GM23338 (cell line): Measurements from ENCODE around the gene BPIFB2. TPM values are rescaled to one million over a fixed set of nuclear protein-coding genes. Genes with fewer than 3 reads are reported as not detected.

Source experiments
- ATAC-seq: fragments of 200-7000 bp; cut with Tn5 transposase; 3 replicates; pipeline ENCODE4 v1.9.1; 2020
- DNase-seq: peaks from one replicate; pipeline ENCODE4 v3.0.0-alpha.2; 2015; ENCODE audit warnings: low spot score
- H2AFZ ChIP-seq: fragments of 200-600 bp; sonication (generic); 2 replicates; pipeline ENCODE4 v1.8.0; 2016; ENCODE audit warnings: antibody characterized with exemption, mild to moderate bottlenecking, moderate library complexity
- H3F3A ChIP-seq: fragments of 200-600 bp; sonication (generic); replicated peaks from 2 replicates; pipeline ENCODE4 v1.8.0; 2017; ENCODE audit warnings: antibody characterized with exemption, mixed run types, low read depth
- H3K27ac ChIP-seq: fragments of 200-600 bp; sonication (generic); 2 replicates; pipeline ENCODE4 v1.6.1; 2016; ENCODE audit warnings: low read depth
- H3K27me3 ChIP-seq: fragments of 200-600 bp; sonication (generic); 2 replicates; pipeline ENCODE4 v1.8.0; 2016; ENCODE audit warnings: mild to moderate bottlenecking, mixed run types, moderate library complexity; ENCODE audit not compliant: insufficient read depth
- H3K36me3 ChIP-seq: fragments of 200-600 bp; sonication (generic); 2 replicates; pipeline ENCODE4 v1.8.0; 2016; ENCODE audit warnings: mild to moderate bottlenecking; ENCODE audit not compliant: insufficient read depth
- H3K4me1 ChIP-seq: fragments of 200-600 bp; sonication (generic); 2 replicates; pipeline ENCODE4 v1.8.0; 2016; ENCODE audit warnings: mild to moderate bottlenecking, moderate library complexity; ENCODE audit not compliant: insufficient read depth
- H3K4me2 ChIP-seq: fragments of 200-600 bp; sonication (generic); 2 replicates; pipeline ENCODE4 v1.7.1; 2017; ENCODE audit warnings: mixed run types
- H3K4me3 ChIP-seq: fragments of 200-600 bp; sonication (generic); 2 replicates; pipeline ENCODE4 v1.6.1; 2016; ENCODE audit warnings: mixed run types
- H3K79me2 ChIP-seq: fragments of 200-600 bp; sonication (generic); replicated peaks from 2 replicates; pipeline ENCODE4 v1.8.0; 2017; ENCODE audit warnings: mild to moderate bottlenecking; ENCODE audit not compliant: insufficient read depth
- H3K9me2 ChIP-seq: fragments of 200-600 bp; sonication (generic); 2 replicates; pipeline ENCODE4 v1.8.0; 2017; ENCODE audit not compliant: insufficient read depth
- H4K20me1 ChIP-seq: fragments of 200-600 bp; sonication (generic); replicated peaks from 2 replicates; pipeline ENCODE4 v1.8.0; 2017; ENCODE audit warnings: mild to moderate bottlenecking; ENCODE audit not compliant: insufficient read depth
- H3K27ac Mint-ChIP-seq: 2 replicates; pipeline ENCODE4 v1.8.0; 2020; ENCODE audit warnings: inconsistent platforms, mild to moderate bottlenecking, moderate library complexity, mixed read lengths
- H3K27me3 Mint-ChIP-seq: 3 replicates; pipeline ENCODE4 v1.8.0; 2022; ENCODE audit warnings: low read depth, mild to moderate bottlenecking, moderate library complexity, mixed read lengths, inconsistent platforms; ENCODE audit not compliant: insufficient read depth, poor library complexity
- H3K36me3 Mint-ChIP-seq: 3 replicates; pipeline ENCODE4 v1.8.0; 2021; ENCODE audit warnings: low read depth, mild to moderate bottlenecking, inconsistent platforms, moderate library complexity, mixed read lengths
- H3K4me1 Mint-ChIP-seq: 3 replicates; pipeline ENCODE4 v1.8.0; 2020; ENCODE audit warnings: mild to moderate bottlenecking, inconsistent platforms, mixed read lengths
- H3K4me3 Mint-ChIP-seq: 3 replicates; pipeline ENCODE4 v1.8.0; 2021; ENCODE audit warnings: moderate library complexity, mild to moderate bottlenecking, inconsistent platforms, mixed read lengths
- H3K9me3 Mint-ChIP-seq: 3 replicates; pipeline ENCODE4 v1.8.0; 2020; ENCODE audit warnings: moderate library complexity, mild to moderate bottlenecking, inconsistent platforms, mixed read lengths
- CREB1 ChIP-seq: fragments of 250-450 bp; sonication (Bioruptor Pico); IDR thresholded peaks from 2 replicates; pipeline ENCODE4 v1.5.0; 2020; ENCODE audit warnings: low read depth, mild to moderate bottlenecking, moderate library complexity
- JUNB ChIP-seq: IDR thresholded peaks from one replicate; pipeline ENCODE4 v1.6.1; 2016; ENCODE audit warnings: antibody characterized with exemption; ENCODE audit not compliant: unreplicated experiment
- POLR2AphosphoS5 ChIP-seq: IDR thresholded peaks from 2 replicates; pipeline ENCODE4 v1.6.1; 2016; ENCODE audit warnings: antibody characterized with exemption, low read depth
- STAT1 ChIP-seq: IDR thresholded peaks from one replicate; pipeline ENCODE4 v1.6.1; 2016; ENCODE audit warnings: antibody characterized with exemption; ENCODE audit not compliant: unreplicated experiment
- ZNF331 ChIP-seq: fragments of 250-450 bp; sonication (Bioruptor Pico); IDR thresholded peaks from 2 replicates; pipeline ENCODE4 v1.5.0; 2020; ENCODE audit warnings: low read depth, mild to moderate bottlenecking, moderate library complexity
- polyA plus RNA-seq: library from polyadenylated mRNA; unstranded; fragments of >200 nt; fragmentation: Nextera tagmentation; extraction: Ambion mirVana; gene quantifications from 2 replicates; pipeline ENCODE4 v1.2.1, GENCODE V29; 2016
- total RNA-seq: library from RNA; depleted of rRNA; stranded (reverse); fragments of >200 nt; shearing (Covaris generic); gene quantifications from 2 replicates; pipeline ENCODE4 v1.2.3, GENCODE V29; 2014
- TF ChIP-seq, protein P1 (sequence below): IDR thresholded peaks from one replicate; pipeline ENCODE4 v1.6.1; 2018; ENCODE audit warnings: antibody characterized with exemption; ENCODE audit not compliant: unreplicated experiment
- TF ChIP-seq, protein P2 (sequence below): IDR thresholded peaks from 2 replicates; pipeline ENCODE4 v1.6.1; 2016; ENCODE audit warnings: antibody characterized with exemption
- TF ChIP-seq, protein P3 (sequence below): fragments of 250-450 bp; sonication (Bioruptor Pico); IDR thresholded peaks from 2 replicates; pipeline ENCODE4 v1.5.0; 2020; ENCODE audit warnings: mild to moderate bottlenecking, moderate library complexity
- TF ChIP-seq, protein P4 (sequence below), 2 experiments: fragments of 200-600 bp in 1 of 2; sonication (generic) in 1 of 2; conservative IDR thresholded peaks; 2 replicates each; pipeline versions ENCODE4 v1.5.1 to v1.6.1; 2016 to 2017; ENCODE audit warnings: antibody characterized with exemption in 2 of 2, low read depth in 2 of 2, mild to moderate bottlenecking in 2 of 2, moderate library complexity in 1 of 2

Gene BPIFB2
- total and polyA plus RNA-seq, 2 experiments from 2014 or later: not detected

DNA sequence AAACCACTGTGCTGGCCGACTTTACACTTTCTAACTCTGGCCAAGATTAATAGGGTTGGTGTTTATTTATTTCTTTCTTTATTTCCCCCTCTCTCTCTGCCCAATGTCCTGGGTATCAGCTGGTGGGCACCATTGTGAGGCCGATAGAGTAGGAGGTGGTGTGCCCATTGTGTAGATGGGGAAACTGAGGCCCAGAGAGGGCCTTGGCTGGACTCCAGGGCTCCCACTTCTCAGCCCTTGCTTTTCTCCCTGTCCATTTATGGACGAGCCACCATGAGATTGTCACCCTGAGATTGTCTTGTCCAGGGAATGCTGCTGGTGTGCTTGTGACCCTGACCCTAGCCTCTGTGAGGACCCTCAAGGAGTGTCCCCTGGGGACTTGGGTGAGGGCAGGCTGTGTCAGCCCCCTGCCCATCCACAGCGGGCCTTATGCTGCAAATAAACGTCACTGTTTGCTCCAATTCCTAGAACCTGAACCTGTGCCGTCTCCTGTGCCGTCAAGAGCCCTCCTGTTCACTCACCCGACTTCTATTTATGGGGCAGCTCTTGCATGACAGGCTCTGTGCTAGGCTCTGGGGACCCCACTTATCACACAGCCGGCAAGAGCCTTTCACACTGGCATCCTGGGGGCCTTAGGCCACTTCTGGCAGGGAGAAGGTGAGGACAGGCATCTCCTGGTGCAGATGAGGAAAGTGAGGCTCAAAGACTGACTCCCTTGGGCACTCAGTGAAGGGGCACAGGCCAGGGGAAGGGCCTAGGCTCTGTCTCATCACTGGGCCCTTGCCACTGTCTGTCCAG is 28.1 kb upstream of the BPIFB2 start (continued):
- TF ChIP-seq, protein P1, sequence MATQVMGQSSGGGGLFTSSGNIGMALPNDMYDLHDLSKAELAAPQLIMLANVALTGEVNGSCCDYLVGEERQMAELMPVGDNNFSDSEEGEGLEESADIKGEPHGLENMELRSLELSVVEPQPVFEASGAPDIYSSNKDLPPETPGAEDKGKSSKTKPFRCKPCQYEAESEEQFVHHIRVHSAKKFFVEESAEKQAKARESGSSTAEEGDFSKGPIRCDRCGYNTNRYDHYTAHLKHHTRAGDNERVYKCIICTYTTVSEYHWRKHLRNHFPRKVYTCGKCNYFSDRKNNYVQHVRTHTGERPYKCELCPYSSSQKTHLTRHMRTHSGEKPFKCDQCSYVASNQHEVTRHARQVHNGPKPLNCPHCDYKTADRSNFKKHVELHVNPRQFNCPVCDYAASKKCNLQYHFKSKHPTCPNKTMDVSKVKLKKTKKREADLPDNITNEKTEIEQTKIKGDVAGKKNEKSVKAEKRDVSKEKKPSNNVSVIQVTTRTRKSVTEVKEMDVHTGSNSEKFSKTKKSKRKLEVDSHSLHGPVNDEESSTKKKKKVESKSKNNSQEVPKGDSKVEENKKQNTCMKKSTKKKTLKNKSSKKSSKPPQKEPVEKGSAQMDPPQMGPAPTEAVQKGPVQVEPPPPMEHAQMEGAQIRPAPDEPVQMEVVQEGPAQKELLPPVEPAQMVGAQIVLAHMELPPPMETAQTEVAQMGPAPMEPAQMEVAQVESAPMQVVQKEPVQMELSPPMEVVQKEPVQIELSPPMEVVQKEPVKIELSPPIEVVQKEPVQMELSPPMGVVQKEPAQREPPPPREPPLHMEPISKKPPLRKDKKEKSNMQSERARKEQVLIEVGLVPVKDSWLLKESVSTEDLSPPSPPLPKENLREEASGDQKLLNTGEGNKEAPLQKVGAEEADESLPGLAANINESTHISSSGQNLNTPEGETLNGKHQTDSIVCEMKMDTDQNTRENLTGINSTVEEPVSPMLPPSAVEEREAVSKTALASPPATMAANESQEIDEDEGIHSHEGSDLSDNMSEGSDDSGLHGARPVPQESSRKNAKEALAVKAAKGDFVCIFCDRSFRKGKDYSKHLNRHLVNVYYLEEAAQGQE: no peak
- TF ChIP-seq CREB1 (CRISPR knock-in tag): no peak

DNA sequence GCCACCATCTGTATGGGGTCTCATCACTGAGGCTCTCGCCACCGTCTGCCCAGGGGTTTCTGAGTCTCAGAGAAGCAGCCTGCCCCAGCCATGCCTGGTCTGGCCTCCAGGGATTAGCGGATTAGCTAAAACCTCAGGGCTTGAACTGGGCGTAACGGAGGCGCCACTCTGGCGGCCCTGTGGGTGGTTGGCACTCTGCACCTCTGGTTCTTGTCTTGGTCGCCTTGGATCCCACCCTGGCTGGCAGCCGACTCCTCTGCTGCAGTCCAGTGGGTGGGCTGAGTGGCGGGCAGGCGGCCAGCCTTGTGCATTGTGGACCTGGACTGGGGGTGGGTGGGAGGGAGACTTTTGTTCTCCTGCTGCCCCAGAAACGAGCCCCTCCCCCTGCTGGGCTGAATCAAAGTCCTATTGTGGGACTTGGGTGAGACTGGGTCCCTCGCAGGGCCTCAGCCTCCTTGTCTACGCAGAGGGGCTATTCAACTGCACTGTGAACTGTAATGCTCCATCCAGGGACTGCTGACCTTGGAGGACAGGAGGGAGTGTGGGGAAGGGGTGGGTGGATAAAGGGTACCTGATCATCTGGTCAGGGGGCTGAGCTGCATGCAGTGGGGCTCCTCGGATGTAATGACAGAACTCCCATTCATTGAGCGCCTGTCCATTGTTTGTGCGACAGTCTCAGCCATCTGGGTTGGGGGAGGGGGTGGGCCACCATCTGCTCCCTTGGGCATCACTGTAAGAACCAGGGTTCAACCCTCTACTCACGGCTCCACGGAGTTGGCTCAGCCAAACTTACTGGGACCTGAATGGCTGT is 27.2 kb upstream of the BPIFB2 start:
- peaks cover 8% of the 10 kb centered on the region for H3K9me3 Mint-ChIP-seq
- ATAC-seq: no peak; the same call in 2 of the 3 replicates
- no peak overlapping the region for H3K4me2 ChIP-seq
- TF ChIP-seq, protein P2, sequence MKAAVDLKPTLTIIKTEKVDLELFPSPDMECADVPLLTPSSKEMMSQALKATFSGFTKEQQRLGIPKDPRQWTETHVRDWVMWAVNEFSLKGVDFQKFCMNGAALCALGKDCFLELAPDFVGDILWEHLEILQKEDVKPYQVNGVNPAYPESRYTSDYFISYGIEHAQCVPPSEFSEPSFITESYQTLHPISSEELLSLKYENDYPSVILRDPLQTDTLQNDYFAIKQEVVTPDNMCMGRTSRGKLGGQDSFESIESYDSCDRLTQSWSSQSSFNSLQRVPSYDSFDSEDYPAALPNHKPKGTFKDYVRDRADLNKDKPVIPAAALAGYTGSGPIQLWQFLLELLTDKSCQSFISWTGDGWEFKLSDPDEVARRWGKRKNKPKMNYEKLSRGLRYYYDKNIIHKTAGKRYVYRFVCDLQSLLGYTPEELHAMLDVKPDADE: no peak
- TF ChIP-seq POLR2AphosphoS5 (no peak), STAT1 (no peak), ZNF331 (CRISPR knock-in tag) (no peak), JUNB (no peak)
- TF ChIP-seq, protein P3, sequence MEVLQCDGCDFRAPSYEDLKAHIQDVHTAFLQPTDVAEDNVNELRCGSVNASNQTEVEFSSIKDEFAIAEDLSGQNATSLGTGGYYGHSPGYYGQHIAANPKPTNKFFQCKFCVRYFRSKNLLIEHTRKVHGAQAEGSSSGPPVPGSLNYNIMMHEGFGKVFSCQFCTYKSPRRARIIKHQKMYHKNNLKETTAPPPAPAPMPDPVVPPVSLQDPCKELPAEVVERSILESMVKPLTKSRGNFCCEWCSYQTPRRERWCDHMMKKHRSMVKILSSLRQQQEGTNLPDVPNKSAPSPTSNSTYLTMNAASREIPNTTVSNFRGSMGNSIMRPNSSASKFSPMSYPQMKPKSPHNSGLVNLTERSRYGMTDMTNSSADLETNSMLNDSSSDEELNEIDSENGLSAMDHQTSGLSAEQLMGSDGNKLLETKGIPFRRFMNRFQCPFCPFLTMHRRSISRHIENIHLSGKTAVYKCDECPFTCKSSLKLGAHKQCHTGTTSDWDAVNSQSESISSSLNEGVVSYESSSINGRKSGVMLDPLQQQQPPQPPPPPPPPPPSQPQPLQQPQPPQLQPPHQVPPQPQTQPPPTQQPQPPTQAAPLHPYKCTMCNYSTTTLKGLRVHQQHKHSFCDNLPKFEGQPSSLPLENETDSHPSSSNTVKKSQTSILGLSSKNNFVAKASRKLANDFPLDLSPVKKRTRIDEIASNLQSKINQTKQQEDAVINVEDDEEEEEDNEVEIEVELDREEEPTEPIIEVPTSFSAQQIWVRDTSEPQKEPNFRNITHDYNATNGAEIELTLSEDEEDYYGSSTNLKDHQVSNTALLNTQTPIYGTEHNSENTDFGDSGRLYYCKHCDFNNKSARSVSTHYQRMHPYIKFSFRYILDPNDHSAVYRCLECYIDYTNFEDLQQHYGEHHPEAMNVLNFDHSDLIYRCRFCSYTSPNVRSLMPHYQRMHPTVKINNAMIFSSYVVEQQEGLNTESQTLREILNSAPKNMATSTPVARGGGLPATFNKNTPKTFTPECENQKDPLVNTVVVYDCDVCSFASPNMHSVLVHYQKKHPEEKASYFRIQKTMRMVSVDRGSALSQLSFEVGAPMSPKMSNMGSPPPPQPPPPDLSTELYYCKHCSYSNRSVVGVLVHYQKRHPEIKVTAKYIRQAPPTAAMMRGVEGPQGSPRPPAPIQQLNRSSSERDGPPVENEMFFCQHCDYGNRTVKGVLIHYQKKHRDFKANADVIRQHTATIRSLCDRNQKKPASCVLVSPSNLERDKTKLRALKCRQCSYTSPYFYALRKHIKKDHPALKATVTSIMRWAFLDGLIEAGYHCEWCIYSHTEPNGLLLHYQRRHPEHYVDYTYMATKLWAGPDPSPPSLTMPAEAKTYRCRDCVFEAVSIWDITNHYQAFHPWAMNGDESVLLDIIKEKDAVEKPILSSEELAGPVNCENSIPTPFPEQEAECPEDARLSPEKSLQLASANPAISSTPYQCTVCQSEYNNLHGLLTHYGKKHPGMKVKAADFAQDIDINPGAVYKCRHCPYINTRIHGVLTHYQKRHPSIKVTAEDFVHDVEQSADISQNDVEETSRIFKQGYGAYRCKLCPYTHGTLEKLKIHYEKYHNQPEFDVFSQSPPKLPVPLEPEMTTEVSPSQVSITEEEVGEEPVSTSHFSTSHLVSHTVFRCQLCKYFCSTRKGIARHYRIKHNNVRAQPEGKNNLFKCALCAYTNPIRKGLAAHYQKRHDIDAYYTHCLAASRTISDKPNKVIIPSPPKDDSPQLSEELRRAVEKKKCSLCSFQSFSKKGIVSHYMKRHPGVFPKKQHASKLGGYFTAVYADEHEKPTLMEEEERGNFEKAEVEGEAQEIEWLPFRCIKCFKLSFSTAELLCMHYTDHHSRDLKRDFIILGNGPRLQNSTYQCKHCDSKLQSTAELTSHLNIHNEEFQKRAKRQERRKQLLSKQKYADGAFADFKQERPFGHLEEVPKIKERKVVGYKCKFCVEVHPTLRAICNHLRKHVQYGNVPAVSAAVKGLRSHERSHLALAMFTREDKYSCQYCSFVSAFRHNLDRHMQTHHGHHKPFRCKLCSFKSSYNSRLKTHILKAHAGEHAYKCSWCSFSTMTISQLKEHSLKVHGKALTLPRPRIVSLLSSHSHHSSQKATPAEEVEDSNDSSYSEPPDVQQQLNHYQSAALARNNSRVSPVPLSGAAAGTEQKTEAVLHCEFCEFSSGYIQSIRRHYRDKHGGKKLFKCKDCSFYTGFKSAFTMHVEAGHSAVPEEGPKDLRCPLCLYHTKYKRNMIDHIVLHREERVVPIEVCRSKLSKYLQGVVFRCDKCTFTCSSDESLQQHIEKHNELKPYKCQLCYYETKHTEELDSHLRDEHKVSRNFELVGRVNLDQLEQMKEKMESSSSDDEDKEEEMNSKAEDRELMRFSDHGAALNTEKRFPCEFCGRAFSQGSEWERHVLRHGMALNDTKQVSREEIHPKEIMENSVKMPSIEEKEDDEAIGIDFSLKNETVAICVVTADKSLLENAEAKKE (CRISPR knock-in tag): no peak
- TF ChIP-seq, protein P4, sequence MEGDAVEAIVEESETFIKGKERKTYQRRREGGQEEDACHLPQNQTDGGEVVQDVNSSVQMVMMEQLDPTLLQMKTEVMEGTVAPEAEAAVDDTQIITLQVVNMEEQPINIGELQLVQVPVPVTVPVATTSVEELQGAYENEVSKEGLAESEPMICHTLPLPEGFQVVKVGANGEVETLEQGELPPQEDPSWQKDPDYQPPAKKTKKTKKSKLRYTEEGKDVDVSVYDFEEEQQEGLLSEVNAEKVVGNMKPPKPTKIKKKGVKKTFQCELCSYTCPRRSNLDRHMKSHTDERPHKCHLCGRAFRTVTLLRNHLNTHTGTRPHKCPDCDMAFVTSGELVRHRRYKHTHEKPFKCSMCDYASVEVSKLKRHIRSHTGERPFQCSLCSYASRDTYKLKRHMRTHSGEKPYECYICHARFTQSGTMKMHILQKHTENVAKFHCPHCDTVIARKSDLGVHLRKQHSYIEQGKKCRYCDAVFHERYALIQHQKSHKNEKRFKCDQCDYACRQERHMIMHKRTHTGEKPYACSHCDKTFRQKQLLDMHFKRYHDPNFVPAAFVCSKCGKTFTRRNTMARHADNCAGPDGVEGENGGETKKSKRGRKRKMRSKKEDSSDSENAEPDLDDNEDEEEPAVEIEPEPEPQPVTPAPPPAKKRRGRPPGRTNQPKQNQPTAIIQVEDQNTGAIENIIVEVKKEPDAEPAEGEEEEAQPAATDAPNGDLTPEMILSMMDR (conservative IDR thresholded peaks at IDR 0.05; ENCODE audit: low read depth in 2 of 2): no peak

More for the DNA sequence above, 27.2 kb upstream of the BPIFB2 start:
- no peaks in the 10 kb centered on the region for H3K36me3 ChIP-seq
- Mint-ChIP-seq H3K4me3 (no peak overlapping the region), H3K4me1 (peaks cover 4% of the 10 kb centered on the region), H3K27ac (no peak overlapping the region), H3K27me3 (peaks cover 13% of the 10 kb centered on the region), H3K36me3 (0 out of 3 replicates have a peak, but pooled peaks cover 3% of the 10 kb centered on the region)
- H3K9me2 ChIP-seq: no peaks in the 10 kb centered on the region
- H3K4me1 ChIP-seq: no peaks in the 10 kb centered on the region; the same call in 1 of the 2 replicates
- DNase-seq: no peak
- no peaks in the 10 kb centered on the region for H3K79me2 ChIP-seq
- H2AFZ ChIP-seq: no peak overlapping the region
- no peak overlapping the region for H3K4me3 ChIP-seq
- H3F3A ChIP-seq: no peaks in the 10 kb centered on the region
- H3K27ac ChIP-seq: no peak overlapping the region
- no peaks in the 10 kb centered on the region for H3K27me3 ChIP-seq
- H4K20me1 ChIP-seq: no peaks in the 10 kb centered on the region
